D721Med (cell line): ENCODE results near the gene ANKRD6.

Experiments
- DNase-seq: peaks from one replicate; pipeline ENCODE4 v3.0.0; 2011; ENCODE audit warnings: low spot score; ENCODE audit not compliant: insufficient read length
- FAIRE-seq: peaks from 2 replicates; lab custom pipeline; 2011; peaks lifted over from hg19 to GRCh38; lab: Jason Lieb, UNC
- CTCF ChIP-seq: IDR thresholded peaks from 2 replicates; pipeline ENCODE4 v1.5.1; 2012; ENCODE audit warnings: mild to moderate bottlenecking, control low read depth; ENCODE audit not compliant: insufficient read depth; ENCODE audit errors: missing control alignments

ANKRD6 gene

GRCh38 chr6:89434954-89435353, 2.0 kb downstream of the ANKRD6 start:
- no peak for DNase-seq
- FAIRE-seq, result no peak
- TF ChIP-seq CTCF, result no peak

DNA sequence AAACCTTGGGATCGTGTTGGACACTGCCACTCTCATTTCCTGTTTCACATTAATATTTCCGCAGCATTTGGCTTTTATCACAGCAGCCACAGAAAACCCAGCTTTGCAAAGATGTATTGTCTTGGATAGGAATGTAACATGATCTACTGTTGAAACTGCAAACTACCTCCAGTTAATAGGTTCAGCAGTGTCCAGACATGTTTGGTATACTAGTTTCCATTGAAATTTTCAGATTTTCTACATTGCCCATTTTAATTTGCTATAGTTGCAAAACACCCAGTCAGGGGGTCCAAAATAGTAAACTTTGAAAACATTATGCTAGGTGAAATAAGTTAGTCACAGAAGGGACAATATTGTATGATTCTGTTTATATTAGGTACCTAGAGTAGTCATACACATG, 3.3 kb downstream of the ANKRD6 start:
- FAIRE-seq (no peak), DNase-seq (no peak)
- no peak for TF ChIP-seq CTCF

DNA sequence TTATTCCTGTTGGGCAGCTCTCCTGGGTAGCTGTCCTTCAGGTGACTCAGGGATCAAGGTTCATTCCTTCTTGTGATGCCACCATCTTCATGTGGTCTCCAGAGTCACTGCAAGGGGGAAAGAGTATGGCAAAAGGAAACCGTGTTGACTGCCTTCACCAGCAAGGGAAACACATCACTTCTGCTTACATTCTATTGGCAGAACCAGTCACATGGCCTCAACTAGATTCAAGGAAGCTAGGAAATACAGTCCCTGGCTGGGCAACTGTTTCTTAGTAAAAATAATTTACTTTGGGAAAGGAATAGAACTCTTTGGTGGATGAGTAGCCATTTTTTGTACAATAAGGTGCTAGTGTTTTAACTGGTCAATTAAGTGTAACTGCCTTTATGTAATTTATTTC, 5.3 kb downstream of the ANKRD6 start:
- TF ChIP-seq CTCF, result no peak

GRCh38 chr6:89439014-89439413, 6.1 kb downstream of the ANKRD6 start:
- TF ChIP-seq CTCF, result no peak
- FAIRE-seq, result no peak
- no peak for DNase-seq

More for the DNA sequence above, 5.3 kb downstream of the ANKRD6 start:
- FAIRE-seq, result no peak
- no peak for DNase-seq

DNA sequence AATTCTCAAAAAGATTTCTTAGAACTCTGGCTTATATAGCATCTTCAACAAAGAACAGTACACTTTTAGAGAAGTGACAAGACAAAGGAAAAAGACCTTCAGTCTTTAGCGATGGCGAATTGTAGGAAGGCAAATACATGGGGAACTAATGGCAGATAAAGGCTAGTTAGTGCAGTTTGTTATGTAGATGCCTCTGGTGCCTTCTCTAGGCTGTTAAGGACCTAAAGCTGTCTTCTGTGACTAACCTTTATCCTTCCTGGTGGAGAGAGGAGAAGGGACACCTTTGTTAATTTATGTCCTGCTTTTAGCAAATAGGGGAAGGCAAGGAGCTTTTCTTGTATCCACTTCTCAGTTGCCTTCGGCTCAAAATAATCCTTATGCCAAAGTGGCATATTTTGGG, 7.2 kb downstream of the ANKRD6 start:
- FAIRE-seq (no peak), DNase-seq (no peak)
- TF ChIP-seq CTCF, result no peak

GRCh38 chr6:89443658-89444057, 10.7 kb downstream of the ANKRD6 start:
- no peak for TF ChIP-seq CTCF
- FAIRE-seq (no peak), DNase-seq (no peak)

GRCh38 chr6:89449193-89449592, 16.2 kb downstream of the ANKRD6 start:
- FAIRE-seq (no peak), DNase-seq (no peak)
- TF ChIP-seq CTCF, result no peak
